Left renal pelvis (tissue), 4 donors: ENCODE data around the gene C1orf159. TPM values are rescaled to one million over a fixed set of nuclear protein-coding genes. Genes with fewer than 3 reads are reported as not detected.
"Not testable (repeated sequence)": the region's sequence is repeated elsewhere in the genome, so short reads cannot be mapped to it uniquely, and the experiment has no call there.

Experiments used
- DNase-seq, 4 donors: peaks; one replicate each; pipeline ENCODE4 v3.0.0-alpha.2; 2013; ENCODE audit warnings: low read depth in 4 of 4, low spot score in 3 of 4
- polyA plus RNA-seq, 4 donors: library from polyadenylated mRNA; unstranded; fragments of 120-200 nt; gene quantifications; one replicate each; pipeline ENCODE4 v1.2.1, GENCODE V29; 2013; ENCODE audit not compliant: insufficient read length in 4 of 4

Gene C1orf159
- polyA plus RNA-seq, 4 donors: 7.0 to 19.3 (median 7.2) TPM

GRCh38 chr1:1083416-1084371, 32.2 kb downstream of the C1orf159 start:
- no peak for DNase-seq

GRCh38 chr1:1082776-1083415, 33.0 kb downstream of the C1orf159 start:
- DNase-seq: no peak

GRCh38 chr1:1082239-1082775, 33.6 kb downstream of the C1orf159 start:
- no peak for DNase-seq

- DNase-seq: no peak
Measured at GRCh38 chr1:1081311-1082238, 34.3 kb downstream of the C1orf159 start.

GRCh38 chr1:1080951-1081310, 35.0 kb downstream of the C1orf159 start:
- no peak for DNase-seq

- DNase-seq: no peak
Measured at GRCh38 chr1:1080122-1080757, 35.6 kb downstream of the C1orf159 start.

GRCh38 chr1:1079408-1080121, 36.3 kb downstream of the C1orf159 start:
- no peak for DNase-seq

GRCh38 chr1:1077396-1077795, 38.5 kb downstream of the C1orf159 start:
- DNase-seq: not testable (repeated sequence)

- DNase-seq: no peak
Measured at GRCh38 chr1:1075148-1075935, 40.5 kb downstream of the C1orf159 start.

GRCh38 chr1:1074631-1075147, 41.2 kb downstream of the C1orf159 start:
- no peak for DNase-seq

- no peak for DNase-seq
Measured at GRCh38 chr1:1073743-1074587, 41.9 kb downstream of the C1orf159 start, which contains the start of gene RNF223. Gene RNF223 (minus strand): TSS chr1:1074306. CDS start chr1:1072566, 1,740 bp downstream.

GRCh38 chr1:1072849-1073742, 42.8 kb downstream of the C1orf159 start:
- DNase-seq: no peak

- DNase-seq: no peak
Measured at GRCh38 chr1:1072299-1072848, 43.5 kb downstream of the C1orf159 start.

GRCh38 chr1:1071486-1072298, 44.2 kb downstream of the C1orf159 start:
- no peak for DNase-seq
